ACHN (cell line): ENCODE data around the gene RBM41.

ENCODE experiments used
- DNase-seq: peaks from one replicate; pipeline ENCODE4 v3.0.0-alpha.2; 2015
- in situ Hi-C: cut with HindIII; loops from 2 replicates; pipeline ENCODE4 v1.10.0; 2017; ENCODE audit warnings: low sequenced_read_pairs, low pct_ligation_motif_present, low pct_unique_long_range_greater_than_20kb

The RBM41 gene

DNA sequence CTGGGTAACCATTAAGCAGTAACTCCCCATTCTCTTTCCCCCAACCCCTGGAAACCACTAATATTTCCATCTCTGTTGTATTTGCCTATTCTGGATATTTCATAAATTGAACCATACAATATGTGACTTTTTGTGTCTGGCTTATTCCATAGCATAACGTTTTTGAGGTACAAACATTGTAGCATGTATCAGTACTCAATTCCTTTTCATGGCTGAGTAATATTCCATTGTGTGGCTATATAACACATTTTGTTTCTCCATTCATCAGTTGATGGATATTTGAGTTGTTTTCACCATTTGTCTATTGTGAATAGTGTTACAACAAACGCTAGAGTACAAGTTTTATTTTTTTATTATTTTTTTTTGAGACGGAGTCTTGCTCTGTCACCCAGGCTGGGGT lies 63.6 kb downstream of the RBM41 start:
- DNase-seq, result no peak
- in situ Hi-C loops, result no loop called here

DNA sequence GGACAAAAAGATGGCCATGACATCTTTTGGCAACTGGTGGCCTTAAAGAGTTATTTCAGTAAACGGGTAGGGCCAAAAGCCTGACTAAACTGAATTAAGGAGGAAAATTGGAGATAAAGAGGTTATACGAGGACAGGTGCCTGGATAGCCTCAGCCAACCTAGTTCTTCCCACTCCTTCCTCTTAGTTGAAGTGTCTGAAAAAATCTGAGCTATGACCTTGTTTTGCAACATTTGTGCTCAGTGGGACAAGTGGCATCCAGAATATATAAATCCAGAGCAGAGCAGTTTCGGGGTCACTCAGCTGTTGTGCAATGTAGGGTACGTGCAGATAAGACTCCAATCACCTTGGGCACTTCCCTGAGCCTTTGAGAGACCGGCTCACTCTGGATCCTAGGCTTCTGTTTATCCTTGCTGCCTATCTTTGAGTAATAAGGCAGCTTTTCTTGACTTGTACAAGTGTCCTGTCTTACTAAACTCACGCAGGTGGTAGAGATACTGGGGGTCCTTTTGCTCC lies 68.4 kb downstream of the RBM41 start:
- DNase-seq, result no peak
- in situ Hi-C loops, result no loop called here

DNA sequence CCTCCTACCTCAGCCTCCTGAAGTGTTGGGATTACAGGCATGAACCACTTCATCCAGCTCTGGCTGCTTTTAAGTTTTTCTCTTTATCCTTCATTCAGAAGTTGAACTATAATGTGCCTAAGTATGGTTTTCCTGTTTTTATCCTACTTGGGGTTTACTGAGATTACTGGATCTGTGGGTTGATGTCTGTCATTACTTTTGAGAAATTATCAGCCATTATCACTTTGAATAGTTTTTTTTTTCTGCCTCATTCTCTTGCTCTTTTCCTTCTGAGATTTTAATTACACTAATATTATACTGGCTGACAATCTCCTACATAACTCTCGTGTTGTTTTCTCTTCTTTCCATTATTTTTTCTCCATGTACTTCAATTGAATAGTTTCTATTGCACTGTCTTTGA lies 71.0 kb downstream of the RBM41 start:
- in situ Hi-C loops, result no loop called here
- no peak for DNase-seq

DNA sequence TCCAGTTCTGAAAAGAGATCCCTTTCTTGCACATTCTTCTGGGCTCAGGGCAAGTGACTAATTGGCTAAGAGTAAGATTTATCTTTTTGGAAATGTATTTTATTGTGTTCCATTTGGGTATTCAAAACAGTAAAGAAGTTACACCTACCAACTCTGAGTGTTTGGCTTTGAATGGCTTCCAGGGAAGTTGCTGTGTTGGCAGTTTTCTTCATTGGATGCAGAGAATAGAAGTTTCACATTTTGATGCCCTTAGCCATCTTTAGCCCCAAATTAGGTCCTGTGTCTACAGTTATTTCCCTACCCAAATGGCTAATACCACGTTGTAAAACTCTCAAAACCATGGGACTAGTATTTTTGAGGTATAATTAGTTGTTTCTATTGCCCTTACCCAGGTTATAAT lies 88.9 kb downstream of the RBM41 start:
- in situ Hi-C loops, result no loop called here
- DNase-seq, result no peak

DNA sequence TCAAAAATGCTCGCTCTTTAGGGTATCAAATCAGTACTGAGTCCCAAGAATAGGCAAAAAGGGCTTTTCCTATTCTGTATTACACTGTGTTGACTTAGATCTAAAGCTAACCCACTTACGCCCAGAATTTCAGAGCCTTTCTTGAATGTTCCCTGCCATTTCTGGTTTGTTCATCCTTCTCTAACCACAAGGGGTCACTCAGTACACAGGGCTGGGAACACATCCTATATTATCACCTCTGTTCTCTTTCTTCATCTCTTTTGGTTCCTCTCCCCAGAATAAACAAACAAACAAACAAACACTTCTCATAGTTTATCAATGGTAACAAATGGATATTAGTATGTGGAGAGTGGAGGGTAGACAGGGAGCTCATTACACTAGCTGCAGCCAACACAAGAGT lies 93.1 kb downstream of the RBM41 start:
- peak; percentile 21 for DNase-seq
- in situ Hi-C loops, result no loop called here

DNA sequence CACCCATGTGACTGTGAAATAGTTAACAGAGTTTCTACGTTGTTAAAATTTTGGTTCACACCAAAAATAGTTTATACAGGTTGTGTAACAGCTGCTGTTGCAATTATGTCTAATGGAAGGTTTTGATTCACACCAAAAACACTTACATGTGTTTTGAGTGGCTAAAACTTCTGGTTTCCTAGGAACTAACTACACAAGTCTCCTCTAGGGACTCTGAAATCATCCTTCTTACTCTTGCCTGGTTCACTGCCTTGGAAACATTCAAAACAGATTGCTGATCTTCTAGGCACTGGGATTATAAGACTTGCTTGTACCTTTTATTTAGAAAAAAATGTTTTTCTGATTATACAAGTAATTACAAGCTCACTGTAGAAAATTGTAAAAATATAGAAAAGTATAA lies 103.7 kb downstream of the RBM41 start:
- in situ Hi-C loops, result no loop called here

More for the DNA sequence above, 103.7 kb downstream of the RBM41 start:
- DNase-seq, result no peak
